H1 (cell line): ENCODE data around the gene LRRC4C. TPM values are rescaled to one million over a fixed set of nuclear protein-coding genes. Genes with fewer than 3 reads are reported as not detected.

ENCODE experiments used
- CTCF ChIA-PET: fragments of 300-600 bp; sonication (Branson Sonifier 250); formaldehyde crosslinking; loops from one replicate; lab custom pipeline; 2021; ENCODE audit not compliant: partially characterized antibody; lab: Charles Lee
- POLR2A ChIA-PET: fragments of 300-600 bp; sonication (Branson Sonifier 250); formaldehyde crosslinking; loops from one replicate; lab custom pipeline; 2021; ENCODE audit warnings: inconsistent platforms; ENCODE audit not compliant: partially characterized antibody; lab: Charles Lee
- DNase-seq, 2 experiments: peaks; one replicate each; pipeline versions ENCODE4 v3.0.0 to v3.0.0-alpha.2; 2010 to 2022; ENCODE audit warnings: low spot score in 2 of 2, low read depth in 1 of 2, mixed read lengths in 1 of 2
- FAIRE-seq: peaks from 2 replicates; lab custom pipeline; 2011; peaks lifted over from hg19 to GRCh38; lab: Jason Lieb, UNC
- H2AFZ ChIP-seq: 2 replicates; pipeline ENCODE4 v1.8.1; 2012; ENCODE audit warnings: low read length, inconsistent platforms
- H2AK5ac ChIP-seq: 2 replicates; pipeline ENCODE4 v1.6.1; 2013; ENCODE audit warnings: low read depth, low read length
- H2BK120ac ChIP-seq: replicated peaks from 2 replicates; pipeline ENCODE3; 2013; ENCODE audit warnings: low read depth, low read length, inconsistent platforms
- H2BK12ac ChIP-seq: 2 replicates; pipeline ENCODE4 v1.6.1; 2013; ENCODE audit warnings: low read depth, low read length
- H2BK15ac ChIP-seq: 2 replicates; pipeline ENCODE4 v1.6.1; 2013; ENCODE audit warnings: low read length
- H2BK20ac ChIP-seq: 2 replicates; pipeline ENCODE4 v1.6.1; 2013; ENCODE audit warnings: low read length
- H2BK5ac ChIP-seq: 2 replicates; pipeline ENCODE4 v1.6.1; 2013; ENCODE audit warnings: low read depth, low read length
- H3K14ac ChIP-seq: 2 replicates; pipeline ENCODE4 v1.6.1; 2013; ENCODE audit warnings: inconsistent platforms; ENCODE audit not compliant: insufficient read length
- H3K18ac ChIP-seq: 2 replicates; pipeline ENCODE4 v1.6.1; 2013; ENCODE audit warnings: low read length; ENCODE audit errors: extremely low read depth
- H3K23ac ChIP-seq: 2 replicates; pipeline ENCODE4 v1.6.1; 2013; ENCODE audit warnings: inconsistent platforms; ENCODE audit not compliant: insufficient read length
- H3K23me2 ChIP-seq: 2 replicates; pipeline ENCODE4 v1.6.1; 2013; ENCODE audit warnings: low read depth, low read length
- H3K27ac ChIP-seq: 2 replicates; pipeline ENCODE4 v1.6.1; 2011; ENCODE audit warnings: low read depth, low read length, inconsistent platforms
- H3K27me3 ChIP-seq, 4 experiments: replicated peaks in 1 of 4; 1 replicate in 1 of 4; 2 replicates in 3 of 4; pipeline versions ENCODE4 v1.6.1 to v1.8.1; 2011 to 2013; ENCODE audit warnings: low read length in 3 of 4, mild to moderate bottlenecking in 3 of 4, inconsistent platforms in 2 of 4, mixed read lengths in 2 of 4, moderate library complexity in 1 of 4; ENCODE audit not compliant: control insufficient read depth in 3 of 4, insufficient read depth in 3 of 4; ENCODE audit errors: extremely low read depth in 1 of 4
- H3K36me3 ChIP-seq, 4 experiments: 2 replicates each; pipeline versions ENCODE4 v1.6.1 to v1.8.1; 2011 to 2013; ENCODE audit warnings: mild to moderate bottlenecking in 4 of 4, low read length in 3 of 4, moderate library complexity in 2 of 4, control low read depth in 1 of 4, inconsistent platforms in 1 of 4; ENCODE audit not compliant: insufficient read depth in 4 of 4, control insufficient read depth in 2 of 4
- H3K4ac ChIP-seq: replicated peaks from 2 replicates; pipeline ENCODE3; 2013; ENCODE audit warnings: low read length, low read depth, mixed read lengths, inconsistent platforms; ENCODE audit not compliant: insufficient read length
- H3K4me1 ChIP-seq, 4 experiments: replicated peaks in 1 of 4; 1 replicate in 1 of 4; 2 replicates in 3 of 4; pipeline versions ENCODE4 v1.6.1 to v1.8.1; 2011 to 2013; ENCODE audit warnings: low read length in 3 of 4, inconsistent platforms in 2 of 4, mixed read lengths in 1 of 4; ENCODE audit not compliant: insufficient read depth in 4 of 4, control insufficient read depth in 3 of 4
- H3K4me2 ChIP-seq, 2 experiments: 2 replicates each; pipeline versions ENCODE4 v1.6.1 to v1.8.1; 2011 to 2013; ENCODE audit warnings: low read depth in 2 of 2, low read length in 2 of 2, control low read depth in 1 of 2, inconsistent platforms in 1 of 2, mild to moderate bottlenecking in 1 of 2; ENCODE audit not compliant: insufficient read depth in 1 of 2
- H3K4me3 ChIP-seq, 4 experiments: fragments of 200-600, 300-600 bp in 1 of 4; sonication (generic), shearing (Covaris generic), sonication (Bioruptor Twin) in 1 of 4; 2 replicates each; pipeline versions ENCODE4 v1.5.1 to v1.8.1; 2011 to 2016; ENCODE audit warnings: low read length in 4 of 4, low read depth in 3 of 4, control low read depth in 2 of 4, inconsistent platforms in 2 of 4, mild to moderate bottlenecking in 2 of 4, mixed read lengths in 1 of 4, moderate library complexity in 1 of 4; ENCODE audit not compliant: insufficient read depth in 2 of 4; ENCODE audit errors: extremely low read depth in 1 of 4
- H3K56ac ChIP-seq: replicated peaks from 2 replicates; pipeline ENCODE3; 2013; ENCODE audit warnings: low read depth, mild to moderate bottlenecking, mixed read lengths, low read length, inconsistent platforms; ENCODE audit not compliant: insufficient read length
- H3K79me1 ChIP-seq: 2 replicates; pipeline ENCODE4 v1.6.1; 2013; ENCODE audit warnings: low read depth, low read length, control low read depth
- H3K79me2 ChIP-seq, 2 experiments: 2 replicates each; pipeline versions ENCODE4 v1.6.1 to v1.8.1; 2012 to 2013; ENCODE audit warnings: low read length in 2 of 2, mild to moderate bottlenecking in 2 of 2, inconsistent platforms in 1 of 2; ENCODE audit not compliant: insufficient read depth in 2 of 2, control insufficient read depth in 1 of 2
- H3K9ac ChIP-seq, 4 experiments: replicated peaks in 1 of 4; 1 replicate in 1 of 4; 2 replicates in 3 of 4; pipeline versions ENCODE4 v1.6.1 to v1.8.1; 2011 to 2013; ENCODE audit warnings: low read depth in 3 of 4, low read length in 3 of 4, control low read depth in 2 of 4, mild to moderate bottlenecking in 2 of 4, moderate library complexity in 2 of 4, inconsistent platforms in 1 of 4; ENCODE audit errors: extremely low read depth in 1 of 4
- H3K9me3 ChIP-seq, 2 experiments: 2 replicates each; pipeline versions ENCODE4 v1.6.1 to v1.8.1; 2012 to 2013; ENCODE audit warnings: mild to moderate bottlenecking in 2 of 2, moderate library complexity in 2 of 2, control low read depth in 1 of 2, inconsistent platforms in 1 of 2, low read depth in 1 of 2, low read length in 1 of 2, mixed read lengths in 1 of 2; ENCODE audit not compliant: insufficient read depth in 2 of 2
- H4K20me1 ChIP-seq, 2 experiments: replicated peaks in 1 of 2; 2 replicates each; pipeline versions ENCODE3 to v1.8.1; 2011 to 2013; ENCODE audit warnings: inconsistent platforms in 2 of 2, low read length in 2 of 2, mild to moderate bottlenecking in 1 of 2; ENCODE audit not compliant: insufficient read depth in 2 of 2, control insufficient read depth in 1 of 2
- H4K5ac ChIP-seq: 2 replicates; pipeline ENCODE4 v1.6.1; 2013; ENCODE audit warnings: low read length, low read depth, mixed read lengths, inconsistent platforms; ENCODE audit not compliant: insufficient read length
- H4K8ac ChIP-seq: 2 replicates; pipeline ENCODE4 v1.8.0; 2013; ENCODE audit warnings: mild to moderate bottlenecking, moderate library complexity, low read length, inconsistent platforms; ENCODE audit not compliant: insufficient read depth; ENCODE audit errors: extremely low read depth
- H4K91ac ChIP-seq: replicated peaks from 2 replicates; pipeline ENCODE3; 2013; ENCODE audit warnings: low read length, mixed read lengths, inconsistent platforms; ENCODE audit not compliant: insufficient read length
- FOSL1 ChIP-seq: IDR thresholded peaks from 2 replicates; pipeline ENCODE4 v1.6.1; 2011; ENCODE audit warnings: mild to moderate bottlenecking, low read depth, low read length, moderate library complexity; ENCODE audit not compliant: insufficient read depth
- MAFK ChIP-seq: IDR thresholded peaks from 2 replicates; pipeline ENCODE4 v1.6.1; 2012; ENCODE audit warnings: low read depth, mild to moderate bottlenecking, improper control_type of control experiment, low read length
- POLR2A ChIP-seq, 2 experiments: IDR thresholded peaks; 1 replicate in 1 of 2; 2 replicates in 1 of 2; pipeline ENCODE4 v1.6.1; 2011; ENCODE audit warnings: low read depth in 2 of 2, low read length in 2 of 2, mild to moderate bottlenecking in 2 of 2; ENCODE audit errors: control extremely low read depth in 1 of 2
- POU5F1 ChIP-seq: IDR thresholded peaks from 2 replicates; pipeline ENCODE4 v1.6.1; 2011; ENCODE audit warnings: low read depth, mild to moderate bottlenecking, low read length, moderate library complexity
- SP2 ChIP-seq: IDR thresholded peaks from 2 replicates; pipeline ENCODE4 v1.6.1; 2012; ENCODE audit warnings: mild to moderate bottlenecking, low read length, inconsistent platforms
- polyA plus RNA-seq, 7 experiments: library from polyadenylated mRNA; depleted of rRNA in 3 of 7; stranded (reverse) in 5 of 7; unstranded in 2 of 7; fragments of >200 nt in 5 of 7; fragments of 200-250 nt in 2 of 7; gene quantifications; 1 replicate in 5 of 7; 2 replicates in 1 of 7; 4 replicates in 1 of 7; pipeline versions ENCODE4 v1.2.1 to v1.2.3, GENCODE V29; 2011 to 2013; ENCODE audit warnings: missing spikeins in 2 of 7, mixed read lengths in 2 of 7
- total RNA-seq: library from RNA; stranded (reverse); fragmentation: NEBNext Ultra II Directional; extraction: Animal tissue kit (Norgen Biotek cat#: 25700); gene quantifications from 2 replicates; pipeline ENCODE4 v1.2.1, GENCODE V29; 2021

LRRC4C gene
- total and polyA plus RNA-seq, 2 of the 8 experiments (the other 6 are each of a cell fraction or from before 2014, with no cell fraction given): 0.23 to 2.2 TPM

DNA sequence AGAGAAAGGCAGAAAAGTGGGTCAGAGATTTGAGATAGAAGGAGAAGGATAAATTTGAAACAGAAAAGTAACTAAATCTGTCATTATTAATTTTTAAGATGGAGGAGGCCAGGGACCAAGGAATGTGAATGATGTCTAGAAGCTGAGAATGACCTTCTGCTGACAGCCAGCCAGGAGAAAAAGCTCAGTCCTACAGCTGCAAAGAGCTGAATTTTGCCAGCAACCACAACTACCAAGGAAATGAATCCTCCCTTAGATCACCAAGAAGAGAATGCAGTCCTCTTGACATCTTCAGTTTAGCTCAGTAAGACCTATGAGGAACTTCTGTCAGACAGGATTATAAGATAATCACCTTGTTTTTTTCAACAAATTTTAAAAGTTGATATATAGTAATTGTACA, 538.2 kb downstream of the LRRC4C start:
- Histone ChIP-seq H3K4ac (no peak overlapping the region), H2BK20ac (no peak overlapping the region), H4K91ac (no peak overlapping the region), H3K27ac (no peak overlapping the region), H3K4me2 (no peak overlapping the region), H3K4me3 (no peak overlapping the region)
- no peak for DNase-seq
- FAIRE-seq: no peak
- TF ChIP-seq FOSL1 (no peak), POLR2A (IDR thresholded peaks at IDR 0.05; ENCODE audit: control extremely low read depth in 1 of 2, low read depth in 2 of 2, low read length in 2 of 2) (no peak), SP2 (no peak), MAFK (no peak), POU5F1 (no peak)
- TF ChIP-seq, all 59 proteins: peak for 0
- H4K5ac ChIP-seq: no peak overlapping the region
- H3K4me1 ChIP-seq: no peaks in the 10 kb centered on the region
- H3K14ac ChIP-seq: no peak overlapping the region
- no peaks in the 10 kb centered on the region for H3K27me3 ChIP-seq
- H4K20me1 ChIP-seq: no peaks in the 10 kb centered on the region
- H4K8ac ChIP-seq: no peak overlapping the region
- H2AK5ac ChIP-seq: no peak overlapping the region
- H3K79me2 ChIP-seq: no peaks in the 10 kb centered on the region
- no peaks in the 10 kb centered on the region for H3K23me2 ChIP-seq
- no peak overlapping the region for H3K23ac ChIP-seq
- H2BK12ac ChIP-seq: no peak overlapping the region
- no peak overlapping the region for H2AFZ ChIP-seq
- no peak overlapping the region for H3K18ac ChIP-seq
- H3K9me3 ChIP-seq: no peaks in the 10 kb centered on the region
- no peak overlapping the region for H3K56ac ChIP-seq
- H2BK15ac ChIP-seq: no peak overlapping the region
- CTCF ChIA-PET: interaction anchor here (0.6 to 0.7 kb wide), 2 partner anchors 121 to 136 kb away, joined by 3 to 4 read pairs; no protein-coding TSS in a partner anchor
- H2BK5ac ChIP-seq: no peak overlapping the region
- H2BK120ac ChIP-seq: no peak overlapping the region
- POLR2A ChIA-PET: no interaction called here
- H3K36me3 ChIP-seq: no peaks in the 10 kb centered on the region
- no peak overlapping the region for H3K9ac ChIP-seq
- no peaks in the 10 kb centered on the region for H3K79me1 ChIP-seq
